Upper lobe of right lung (tissue), 1 donor: Measurements from ENCODE around the gene GTF2IRD1. TPM values are rescaled to one million over a fixed set of nuclear protein-coding genes. Genes with fewer than 3 reads are reported as not detected.
A peak's percentile ranks its signal among the peaks of the same experiment; 100 is the strongest.
"Not testable (repeated sequence)": the region's sequence is repeated elsewhere in the genome, so short reads cannot be mapped to it uniquely, and the experiment has no call there.

Experiments used
- ATAC-seq: fragments of 200-7000 bp; cut with Tn5 transposase; one replicate; pipeline ENCODE4 v1.9.1; 2020; ENCODE audit warnings: mild to moderate bottlenecking, moderate library complexity
- DNase-seq: peaks from one replicate; pipeline ENCODE4 v3.0.0-alpha.2; 2020
- H3K27ac ChIP-seq: fragments of 200-600 bp; one replicate; pipeline ENCODE4 v1.8.0; 2022
- H3K27me3 ChIP-seq: fragments of 200-600 bp; one replicate; pipeline ENCODE4 v1.8.0; 2022; ENCODE audit warnings: mild to moderate bottlenecking
- H3K36me3 ChIP-seq: fragments of 200-600 bp; one replicate; pipeline ENCODE4 v1.8.0; 2022
- H3K4me1 ChIP-seq: fragments of 200-600 bp; one replicate; pipeline ENCODE4 v1.8.0; 2022
- H3K4me3 ChIP-seq: fragments of 200-600 bp; one replicate; pipeline ENCODE4 v1.8.0; 2022; ENCODE audit warnings: mild to moderate bottlenecking
- H3K9me3 ChIP-seq: fragments of 200-600 bp; one replicate; pipeline ENCODE4 v1.8.0; 2022
- intact Hi-C: fragments of 100-400 bp; cut with DNase I; formaldehyde crosslinking; loops from one replicate; pipeline ENCODE4 v1.11.0; 2022
- total RNA-seq: library from RNA; stranded (reverse); fragmentation: NEBNext Ultra II Directional; extraction: Animal tissue kit (Norgen Biotek cat#: 25700); gene quantifications from one replicate; pipeline ENCODE4 v1.2.1, GENCODE V29; 2021
- TF ChIP-seq, protein P1 (sequence below): fragments of 200-600 bp; IDR thresholded peaks from one replicate; pipeline ENCODE4 v1.8.0; 2022; ENCODE audit warnings: antibody characterized with exemption
- donor health status: DM: no; HTN: yes; CAD: no; lungs with severe emphysema.

Gene GTF2IRD1
- total RNA-seq, 1 donor from 2014 or later = 30.5 TPM

DNA sequence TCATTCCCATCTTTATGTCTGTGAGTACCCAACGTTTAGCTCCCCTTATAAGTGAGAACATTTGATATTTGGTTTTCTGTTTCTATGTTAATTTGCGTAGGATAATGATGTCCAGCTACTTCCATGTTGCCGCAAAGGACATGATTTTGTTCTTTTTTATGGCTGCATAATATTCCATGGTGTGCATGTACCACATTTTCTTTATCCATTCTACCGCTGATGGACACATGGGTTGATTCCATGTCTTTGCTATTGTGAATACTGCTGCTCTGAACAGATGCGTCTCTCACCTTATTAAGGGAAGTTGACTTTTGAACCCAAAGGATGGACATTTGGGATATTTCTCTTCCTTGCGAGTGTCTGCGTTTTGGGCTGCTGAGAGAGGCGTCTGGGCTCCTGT lies 50.2 kb downstream of the GTF2IRD1 start:
- no peaks in the 10 kb centered on the region for H3K4me1 ChIP-seq
- H3K4me3 ChIP-seq = no peak overlapping the region
- DNase-seq (no peak), ATAC-seq (no peak)
- H3K9me3 ChIP-seq = no peaks in the 10 kb centered on the region
- TF ChIP-seq, protein P1, sequence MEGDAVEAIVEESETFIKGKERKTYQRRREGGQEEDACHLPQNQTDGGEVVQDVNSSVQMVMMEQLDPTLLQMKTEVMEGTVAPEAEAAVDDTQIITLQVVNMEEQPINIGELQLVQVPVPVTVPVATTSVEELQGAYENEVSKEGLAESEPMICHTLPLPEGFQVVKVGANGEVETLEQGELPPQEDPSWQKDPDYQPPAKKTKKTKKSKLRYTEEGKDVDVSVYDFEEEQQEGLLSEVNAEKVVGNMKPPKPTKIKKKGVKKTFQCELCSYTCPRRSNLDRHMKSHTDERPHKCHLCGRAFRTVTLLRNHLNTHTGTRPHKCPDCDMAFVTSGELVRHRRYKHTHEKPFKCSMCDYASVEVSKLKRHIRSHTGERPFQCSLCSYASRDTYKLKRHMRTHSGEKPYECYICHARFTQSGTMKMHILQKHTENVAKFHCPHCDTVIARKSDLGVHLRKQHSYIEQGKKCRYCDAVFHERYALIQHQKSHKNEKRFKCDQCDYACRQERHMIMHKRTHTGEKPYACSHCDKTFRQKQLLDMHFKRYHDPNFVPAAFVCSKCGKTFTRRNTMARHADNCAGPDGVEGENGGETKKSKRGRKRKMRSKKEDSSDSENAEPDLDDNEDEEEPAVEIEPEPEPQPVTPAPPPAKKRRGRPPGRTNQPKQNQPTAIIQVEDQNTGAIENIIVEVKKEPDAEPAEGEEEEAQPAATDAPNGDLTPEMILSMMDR = no peak
- H3K27me3 ChIP-seq = no peaks in the 10 kb centered on the region
- intact Hi-C loops = no loop called here
- no peaks in the 10 kb centered on the region for H3K36me3 ChIP-seq
- H3K27ac ChIP-seq = no peak overlapping the region

DNA sequence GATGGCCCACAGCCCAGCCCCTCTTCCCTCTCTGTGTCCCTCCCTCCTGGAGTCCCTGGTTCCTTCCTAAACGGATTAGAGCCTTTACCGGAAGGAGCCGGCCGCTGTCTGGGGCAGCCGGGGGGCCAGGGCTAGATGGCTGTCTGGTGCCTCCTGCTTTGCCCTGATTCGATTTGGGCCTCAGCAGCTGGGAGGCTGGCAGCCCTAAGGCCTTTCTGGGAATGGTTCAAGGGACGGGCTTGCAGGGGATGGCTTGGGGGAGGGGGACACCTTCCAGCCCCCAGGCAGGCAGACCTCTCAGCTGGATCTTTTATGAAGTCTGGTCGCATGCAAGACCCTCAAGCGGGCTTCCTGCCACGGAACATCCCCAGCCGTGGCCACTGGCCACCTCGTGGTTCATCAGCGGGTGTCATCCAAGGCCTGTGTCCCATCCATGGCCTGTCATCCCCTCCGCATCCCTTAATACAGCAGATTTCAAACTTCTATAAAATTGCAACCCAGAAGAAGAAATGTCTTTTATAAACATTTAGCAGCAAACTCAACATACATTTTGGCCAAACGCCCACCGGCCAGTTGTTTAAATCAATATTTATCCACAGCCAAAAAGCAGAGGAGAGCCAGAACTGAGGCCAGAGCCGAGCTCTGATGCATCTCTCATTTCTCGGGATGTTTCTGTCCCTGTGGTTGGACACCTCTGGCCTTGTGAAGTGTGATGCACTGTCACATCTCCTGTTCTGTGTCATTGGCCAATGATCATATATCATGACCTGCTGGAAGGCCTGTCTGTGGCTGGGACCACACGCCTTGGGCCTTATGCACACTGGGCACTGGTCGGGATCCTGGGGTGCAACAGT lies 52.0 kb downstream of the GTF2IRD1 start:
- Histone ChIP-seq H3K9me3 (no peaks in the 10 kb centered on the region), H3K27ac (no peak overlapping the region), H3K4me3 (no peak overlapping the region), H3K36me3 (no peaks in the 10 kb centered on the region), H3K27me3 (no peaks in the 10 kb centered on the region), H3K4me1 (no peaks in the 10 kb centered on the region)
- intact Hi-C loops = no loop called here
- TF ChIP-seq, protein P1 = no peak
- DNase-seq (no peak), ATAC-seq (no peak)

DNA sequence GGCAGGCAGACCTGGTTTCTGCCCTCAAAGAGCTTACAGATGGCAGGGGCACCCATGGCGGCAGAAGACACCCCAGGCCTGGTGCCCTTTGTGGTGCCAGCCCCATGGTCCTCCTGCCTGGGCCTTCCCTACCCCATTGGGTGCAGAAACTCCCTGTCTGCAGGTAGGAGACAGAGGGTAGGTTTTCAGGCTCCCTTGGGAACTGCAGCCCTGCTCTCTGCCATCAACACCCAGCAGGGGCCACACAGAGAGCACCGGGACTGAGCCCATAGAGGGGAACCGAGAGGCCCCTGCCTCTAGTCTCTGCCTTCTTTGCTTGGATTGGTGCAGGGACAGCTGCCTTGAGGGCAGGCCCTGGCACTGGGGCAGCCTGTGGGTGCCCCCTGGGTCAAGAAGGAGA lies 52.6 kb downstream of the GTF2IRD1 start:
- intact Hi-C loops = no loop called here
- TF ChIP-seq, protein P1 = no peak
- Histone ChIP-seq H3K4me1 (no peaks in the 10 kb centered on the region), H3K36me3 (no peaks in the 10 kb centered on the region), H3K27me3 (no peaks in the 10 kb centered on the region), H3K9me3 (no peaks in the 10 kb centered on the region), H3K4me3 (no peak overlapping the region), H3K27ac (no peak overlapping the region)
- no peak for ATAC-seq
- DNase-seq = no peak

DNA sequence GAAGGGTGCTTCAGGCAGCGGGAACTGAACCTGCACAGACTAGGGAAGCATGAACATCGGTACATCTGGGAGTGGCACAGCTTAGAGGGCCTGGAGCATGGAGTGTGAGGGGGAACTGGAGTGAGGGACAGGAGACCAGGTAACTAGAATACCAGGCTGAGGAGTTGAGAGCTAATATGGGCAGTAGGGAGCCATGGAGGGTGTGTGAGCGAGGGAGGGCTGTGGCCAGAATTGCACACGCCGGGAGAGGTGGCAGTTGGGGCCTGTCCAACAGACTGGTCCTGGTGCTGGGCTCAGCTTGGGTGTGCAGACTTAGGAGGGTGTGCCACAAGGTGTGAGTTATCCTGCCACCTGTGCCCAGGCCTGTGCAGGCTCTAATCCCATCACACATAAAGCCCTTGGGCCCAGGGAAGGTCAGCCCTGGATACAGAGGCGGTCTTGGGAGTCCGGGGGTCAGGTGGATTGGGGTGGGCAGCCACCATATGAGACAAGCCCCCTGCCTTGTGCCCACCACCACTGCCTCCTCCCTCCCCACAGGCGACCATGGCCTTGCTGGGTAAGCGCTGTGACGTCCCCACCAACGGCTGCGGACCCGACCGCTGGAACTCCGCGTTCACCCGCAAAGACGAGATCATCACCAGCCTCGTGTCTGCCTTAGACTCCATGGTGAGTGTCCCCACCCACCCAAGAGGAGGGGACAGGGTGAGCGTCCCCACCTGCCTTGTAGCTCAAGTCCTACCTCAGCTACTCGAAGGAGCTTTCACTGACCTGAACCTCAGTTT lies 54.0 kb downstream of the GTF2IRD1 start:
- no peaks in the 10 kb centered on the region for H3K36me3 ChIP-seq
- ATAC-seq = peak; percentile 15
- no peaks in the 10 kb centered on the region for H3K9me3 ChIP-seq
- intact Hi-C loops = no loop called here
- no peaks in the 10 kb centered on the region for H3K4me1 ChIP-seq
- TF ChIP-seq, protein P1 = no peak
- no peaks in the 10 kb centered on the region for H3K27me3 ChIP-seq
- H3K4me3 ChIP-seq = no peak overlapping the region
- no peak overlapping the region for H3K27ac ChIP-seq
- DNase-seq = no peak

DNA sequence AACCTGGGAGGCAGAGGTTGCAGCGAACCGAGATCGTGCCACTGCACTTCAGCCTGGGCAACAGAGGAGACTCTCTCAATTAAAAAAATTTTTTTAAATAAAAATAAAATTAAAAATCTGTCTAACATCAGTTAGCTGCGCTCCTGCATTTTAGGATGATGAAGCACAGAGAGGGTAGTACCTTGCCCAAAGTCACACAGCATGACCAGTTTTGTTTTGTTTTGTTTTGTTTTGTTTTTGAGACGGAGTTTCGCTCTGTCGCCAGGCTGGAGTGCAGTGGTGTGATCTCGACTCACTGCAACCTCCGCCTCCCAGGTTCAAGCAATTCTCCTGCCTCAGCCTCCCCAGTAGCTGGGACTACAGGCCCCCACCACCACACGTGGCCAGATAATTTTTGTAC lies 55.7 kb downstream of the GTF2IRD1 start:
- H3K4me1 ChIP-seq, H3K4me3 ChIP-seq, ATAC-seq, H3K27me3 ChIP-seq, H3K27ac ChIP-seq, H3K36me3 ChIP-seq, intact Hi-C loops, H3K9me3 ChIP-seq, DNase-seq: not testable (repeated sequence)

DNA sequence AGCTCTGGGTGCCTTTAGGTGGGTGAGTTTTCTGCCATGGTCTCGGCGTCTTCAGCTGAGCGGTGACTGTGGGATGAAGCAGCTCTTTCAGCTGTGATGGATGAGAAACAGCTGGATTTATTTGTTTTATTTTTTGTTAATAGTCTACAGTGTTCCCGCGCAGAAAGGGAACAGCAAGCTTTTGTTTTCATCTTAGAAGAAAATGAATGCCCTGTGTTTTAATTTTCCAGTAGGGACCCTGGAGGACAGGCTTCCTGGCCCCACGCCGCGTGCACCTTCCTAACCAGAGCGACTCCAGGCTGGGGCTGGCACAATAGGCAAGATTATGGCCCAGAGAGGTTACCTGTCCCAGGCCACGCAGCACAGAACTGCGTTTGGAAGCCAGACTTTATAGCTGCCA lies 57.6 kb downstream of the GTF2IRD1 start:
- no peak overlapping the region for H3K27ac ChIP-seq
- ATAC-seq (no peak), DNase-seq (no peak)
- H3K36me3 ChIP-seq = no peaks in the 10 kb centered on the region
- H3K4me3 ChIP-seq = no peak overlapping the region
- TF ChIP-seq, protein P1 = no peak
- intact Hi-C loops = no loop called here
- no peaks in the 10 kb centered on the region for H3K9me3 ChIP-seq
- H3K4me1 ChIP-seq = no peaks in the 10 kb centered on the region
- H3K27me3 ChIP-seq = no peaks in the 10 kb centered on the region
